H1 (cell line): ENCODE data around the gene PPP1CC.

Experiments
- POLR2A ChIP-seq, 2 experiments: IDR thresholded peaks; 1 replicate in 1 of 2; 2 replicates in 1 of 2; pipeline ENCODE4 v1.6.1; 2011; ENCODE audit warnings: low read depth in 2 of 2, low read length in 2 of 2, mild to moderate bottlenecking in 2 of 2; ENCODE audit errors: control extremely low read depth in 1 of 2
- YY1 ChIP-seq: IDR thresholded peaks from 2 replicates; pipeline ENCODE4 v1.6.1; 2011; ENCODE audit warnings: low read depth, mild to moderate bottlenecking, low read length
- TF ChIP-seq, protein P1 (sequence below): IDR thresholded peaks from 2 replicates; pipeline ENCODE4 v1.6.1; 2012; ENCODE audit warnings: inconsistent platforms

- TF ChIP-seq POLR2A (IDR thresholded peaks at IDR 0.05; ENCODE audit: control extremely low read depth in 1 of 2, low read depth in 2 of 2, low read length in 2 of 2) (no peak), YY1 (no peak)
- TF ChIP-seq, protein P1, sequence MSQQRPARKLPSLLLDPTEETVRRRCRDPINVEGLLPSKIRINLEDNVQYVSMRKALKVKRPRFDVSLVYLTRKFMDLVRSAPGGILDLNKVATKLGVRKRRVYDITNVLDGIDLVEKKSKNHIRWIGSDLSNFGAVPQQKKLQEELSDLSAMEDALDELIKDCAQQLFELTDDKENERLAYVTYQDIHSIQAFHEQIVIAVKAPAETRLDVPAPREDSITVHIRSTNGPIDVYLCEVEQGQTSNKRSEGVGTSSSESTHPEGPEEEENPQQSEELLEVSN, result no peak
Observed at GRCh38 chr12:110732572-110732971, 10.1 kb downstream of the PPP1CC start.
